ENCODE data around the gene ARV1.

The ARV1 gene

GRCh38 chr1:231021540-231022031, 42.7 kb downstream of the ARV1 start:
- TF ChIP-seq TAF1 (IDR thresholded peaks at IDR 0.05; ENCODE audit: low read depth) = no peak
- no peak for TF ChIP-seq TEAD4 (IDR thresholded peaks at IDR 0.05)
- no peak for TF ChIP-seq NFIC (IDR thresholded peaks at IDR 0.05)
- no peak for TF ChIP-seq CEBPB (IDR thresholded peaks at IDR 0.05)
- no peak for TF ChIP-seq CREB1 (IDR thresholded peaks at IDR 0.05; ENCODE audit: low read depth)
- no peak for TF ChIP-seq YY1 (IDR thresholded peaks at IDR 0.05; ENCODE audit: low read depth)

DNA sequence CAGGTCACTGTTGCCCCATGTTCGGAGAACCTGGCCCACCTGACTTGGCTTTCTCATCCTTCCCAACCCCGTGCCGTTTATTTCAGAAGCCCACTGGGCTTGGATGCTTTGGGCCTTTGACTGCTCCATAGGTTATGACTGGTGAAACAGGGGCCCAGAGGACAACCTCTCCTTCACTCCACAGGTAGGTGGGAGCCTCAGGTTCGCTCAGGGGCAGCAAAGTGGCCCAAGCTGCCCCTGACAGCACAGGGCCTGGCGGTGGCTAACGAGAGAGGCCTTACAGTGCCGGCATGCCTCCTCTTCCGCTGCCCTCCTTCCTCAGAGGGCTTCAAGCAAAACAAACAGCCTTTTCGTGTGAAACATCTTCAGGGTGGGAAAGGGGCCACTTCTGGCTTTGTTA, 44.3 kb downstream of the ARV1 start:
- no peak for TF ChIP-seq USF1 (IDR thresholded peaks at IDR 0.05)
- TF ChIP-seq TEAD4 (IDR thresholded peaks at IDR 0.05) = no peak
- TF ChIP-seq FOXM1 (IDR thresholded peaks at IDR 0.05; ENCODE audit: borderline replicate concordance, low read depth) = no peak
- no peak for TF ChIP-seq RAD21 (IDR thresholded peaks at IDR 0.05; ENCODE audit: low read depth)
- TF ChIP-seq TAF1 (IDR thresholded peaks at IDR 0.05; ENCODE audit: low read depth) = no peak
- TF ChIP-seq CEBPB (IDR thresholded peaks at IDR 0.05) = no peak
- TF ChIP-seq, protein P1, sequence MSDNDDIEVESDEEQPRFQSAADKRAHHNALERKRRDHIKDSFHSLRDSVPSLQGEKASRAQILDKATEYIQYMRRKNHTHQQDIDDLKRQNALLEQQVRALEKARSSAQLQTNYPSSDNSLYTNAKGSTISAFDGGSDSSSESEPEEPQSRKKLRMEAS (IDR thresholded peaks at IDR 0.05) = no peak
- no peak for TF ChIP-seq EP300 (IDR thresholded peaks at IDR 0.05; ENCODE audit: borderline replicate concordance)
- TF ChIP-seq TCF12 (IDR thresholded peaks at IDR 0.05; ENCODE audit: low read depth) = no peak
- no peak for TF ChIP-seq NFIC (IDR thresholded peaks at IDR 0.05)

- TF ChIP-seq TEAD4 (IDR thresholded peaks at IDR 0.05) (no peak), RAD21 (IDR thresholded peaks at IDR 0.05; ENCODE audit: low read depth) (no peak), CEBPB (IDR thresholded peaks at IDR 0.05) (no peak), NFIC (IDR thresholded peaks at IDR 0.05) (no peak), TAF1 (IDR thresholded peaks at IDR 0.05; ENCODE audit: low read depth) (no peak)
Measured at GRCh38 chr1:231026576-231026975, 47.7 kb downstream of the ARV1 start.

- TF ChIP-seq TAF1 (IDR thresholded peaks at IDR 0.05; ENCODE audit: low read depth) (no peak), TCF12 (IDR thresholded peaks at IDR 0.05; ENCODE audit: low read depth) (no peak), TEAD4 (IDR thresholded peaks at IDR 0.05) (no peak), RAD21 (IDR thresholded peaks at IDR 0.05; ENCODE audit: low read depth) (no peak), REST (IDR thresholded peaks at IDR 0.05; ENCODE audit: low read depth) (no peak), YY1 (IDR thresholded peaks at IDR 0.05; ENCODE audit: low read depth) (no peak), CREB1 (IDR thresholded peaks at IDR 0.05; ENCODE audit: low read depth) (no peak), EP300 (IDR thresholded peaks at IDR 0.05; ENCODE audit: borderline replicate concordance) (no peak), USF1 (IDR thresholded peaks at IDR 0.05) (no peak), ZBTB7A (IDR thresholded peaks at IDR 0.05; ENCODE audit: low read depth) (no peak), EGR1 (IDR thresholded peaks at IDR 0.05) (no peak), NFIC (IDR thresholded peaks at IDR 0.05) (no peak), CEBPB (IDR thresholded peaks at IDR 0.05) (no peak), FOXM1 (IDR thresholded peaks at IDR 0.05; ENCODE audit: borderline replicate concordance, low read depth) (no peak)
- TF ChIP-seq, protein P1 (IDR thresholded peaks at IDR 0.05) = no peak
Measured at GRCh38 chr1:231027136-231027925, 48.4 kb downstream of the ARV1 start.

- TF ChIP-seq CREB1 (IDR thresholded peaks at IDR 0.05; ENCODE audit: low read depth) = no peak
- TF ChIP-seq, protein P1 (IDR thresholded peaks at IDR 0.05) = no peak
- TF ChIP-seq EGR1 (IDR thresholded peaks at IDR 0.05) = no peak
- no peak for TF ChIP-seq YY1 (IDR thresholded peaks at IDR 0.05; ENCODE audit: low read depth)
- no peak for TF ChIP-seq CEBPB (IDR thresholded peaks at IDR 0.05)
- TF ChIP-seq RAD21 (IDR thresholded peaks at IDR 0.05; ENCODE audit: low read depth) = no peak
- TF ChIP-seq TCF12 (IDR thresholded peaks at IDR 0.05; ENCODE audit: low read depth) = no peak
- no peak for TF ChIP-seq TEAD4 (IDR thresholded peaks at IDR 0.05)
- TF ChIP-seq TAF1 (IDR thresholded peaks at IDR 0.05; ENCODE audit: low read depth) = no peak
Measured at GRCh38 chr1:231027971-231028370, 49.1 kb downstream of the ARV1 start.

- TF ChIP-seq USF1 (IDR thresholded peaks at IDR 0.05) = no peak
- TF ChIP-seq RAD21 (IDR thresholded peaks at IDR 0.05; ENCODE audit: low read depth) = no peak
- no peak for TF ChIP-seq CEBPB (IDR thresholded peaks at IDR 0.05)
- no peak for TF ChIP-seq TEAD4 (IDR thresholded peaks at IDR 0.05)
- TF ChIP-seq YY1 (IDR thresholded peaks at IDR 0.05; ENCODE audit: low read depth) = no peak
- no peak for TF ChIP-seq CREB1 (IDR thresholded peaks at IDR 0.05; ENCODE audit: low read depth)
- TF ChIP-seq TCF12 (IDR thresholded peaks at IDR 0.05; ENCODE audit: low read depth) = no peak
- no peak for TF ChIP-seq FOXM1 (IDR thresholded peaks at IDR 0.05; ENCODE audit: borderline replicate concordance, low read depth)
- TF ChIP-seq ZBTB7A (IDR thresholded peaks at IDR 0.05; ENCODE audit: low read depth) = no peak
- TF ChIP-seq, protein P1 (IDR thresholded peaks at IDR 0.05) = no peak
- TF ChIP-seq REST (IDR thresholded peaks at IDR 0.05; ENCODE audit: low read depth) = no peak
- no peak for TF ChIP-seq EP300 (IDR thresholded peaks at IDR 0.05; ENCODE audit: borderline replicate concordance)
- no peak for TF ChIP-seq NFIC (IDR thresholded peaks at IDR 0.05)
- TF ChIP-seq TAF1 (IDR thresholded peaks at IDR 0.05; ENCODE audit: low read depth) = no peak
- TF ChIP-seq EGR1 (IDR thresholded peaks at IDR 0.05) = no peak
Measured at GRCh38 chr1:231028682-231029081, 49.8 kb downstream of the ARV1 start.
